ENCODE measurements around the gene WFIKKN2.

WFIKKN2 gene

GRCh38 chr17:50831471-50831928 lies 3.9 kb upstream of the WFIKKN2 start:
- no peak overlapping the region for H2BK120ac ChIP-seq (ENCODE audit: low read depth, low read length)
- no peak for DNase-seq (ENCODE audit: low spot score)
- no peaks in the 10 kb centered on the region for H3K9me3 ChIP-seq (replicated peaks in 1 of 2; ENCODE audit: control insufficient read depth in 2 of 2, insufficient read depth in 1 of 2, low read depth in 1 of 2, low read length in 2 of 2)
- H3K4me1 ChIP-seq (ENCODE audit: control insufficient read depth in 2 of 2, insufficient read depth in 1 of 2, low read depth in 1 of 2, low read length in 2 of 2): peaks cover 23 to 36% of the 10 kb centered on the region in 2 donors
- H3K79me1 ChIP-seq (ENCODE audit: low read depth, low read length): no peaks in the 10 kb centered on the region
- H3K23ac ChIP-seq (ENCODE audit: low read depth, low read length, poor library complexity): no peak overlapping the region
- H3K9ac ChIP-seq (ENCODE audit: low read depth, low read length, poor library complexity): no peak overlapping the region
- peak overlapping the region; percentile 83 for H3K18ac ChIP-seq (ENCODE audit: low read length)
- peak overlapping the region; percentile 46 for H2BK15ac ChIP-seq (ENCODE audit: low read length)
- H2AFZ ChIP-seq (ENCODE audit: low read length): peak overlapping the region; percentile 58
- no peak overlapping the region for H3K27ac ChIP-seq (replicated peaks; ENCODE audit: low read length)
- H2BK12ac ChIP-seq (ENCODE audit: low read length): no peak overlapping the region
- no peak overlapping the region for H3K4me3 ChIP-seq (ENCODE audit: low read length in 2 of 2)
- H3K4me2 ChIP-seq (ENCODE audit: insufficient read depth, low read length, poor library complexity, severe bottlenecking): no peak overlapping the region
- H4K91ac ChIP-seq (ENCODE audit: low read depth, low read length, poor library complexity): no peak overlapping the region
- H4K8ac ChIP-seq (ENCODE audit: low read depth, low read length): no peak overlapping the region
- no peak overlapping the region for H3K4ac ChIP-seq (ENCODE audit: low read length)
- H3K36me3 ChIP-seq (replicated peaks in 1 of 2; ENCODE audit: control insufficient read depth in 2 of 2, insufficient read depth in 2 of 2, low read length in 2 of 2): no peaks in the 10 kb centered on the region
- no peak overlapping the region for H3K14ac ChIP-seq (ENCODE audit: low read length)
- H2BK5ac ChIP-seq (ENCODE audit: low read length): no peak overlapping the region
- peak overlapping the region; percentile 77 for H2AK5ac ChIP-seq (ENCODE audit: low read depth, low read length)
- H3K27me3 ChIP-seq (ENCODE audit: control insufficient read depth in 3 of 3, insufficient read depth in 3 of 3, low read depth in 1 of 3, low read length in 3 of 3): peaks cover 0 to 54% (median 4%) of the 10 kb centered on the region in 3 experiments
- WGBS, 2 donors (ENCODE audit: extremely low coverage in 2 of 2, insufficient read length in 2 of 2, insufficient replicate concordance in 1 of 2): no CpG with 5 or more reads among the region's 11 CpGs

- Histone ChIP-seq H3K14ac (ENCODE audit: low read length) (no peak overlapping the region), H4K8ac (ENCODE audit: low read depth, low read length) (no peak overlapping the region), H3K27me3 (ENCODE audit: control insufficient read depth in 3 of 3, insufficient read depth in 3 of 3, low read depth in 1 of 3, low read length in 3 of 3) (peaks cover 0 to 62% (median 4%) of the 10 kb centered on the region in 3 experiments), H2BK120ac (ENCODE audit: low read depth, low read length) (no peak overlapping the region), H4K91ac (ENCODE audit: low read depth, low read length, poor library complexity) (no peak overlapping the region), H2BK15ac (ENCODE audit: low read length) (peak overlapping the region; percentile 74), H2BK5ac (ENCODE audit: low read length) (peak overlapping the region; percentile 45), H3K23ac (ENCODE audit: low read depth, low read length, poor library complexity) (peak overlapping the region; percentile 8), H3K9me3 (replicated peaks in 1 of 2; ENCODE audit: control insufficient read depth in 2 of 2, insufficient read depth in 1 of 2, low read depth in 1 of 2, low read length in 2 of 2) (no peaks in the 10 kb centered on the region), H3K4ac (ENCODE audit: low read length) (peak overlapping the region; percentile 38), H2BK12ac (ENCODE audit: low read length) (no peak overlapping the region), H3K18ac (ENCODE audit: low read length) (peak overlapping the region; percentile 77), H3K4me3 (ENCODE audit: low read length in 2 of 2) (no peak overlapping the region), H3K9ac (ENCODE audit: low read depth, low read length, poor library complexity) (peak overlapping the region; percentile 26), H2AK5ac (ENCODE audit: low read depth, low read length) (peak overlapping the region; percentile 87), H3K36me3 (replicated peaks in 1 of 2; ENCODE audit: control insufficient read depth in 2 of 2, insufficient read depth in 2 of 2, low read length in 2 of 2) (no peaks in the 10 kb centered on the region), H3K27ac (replicated peaks; ENCODE audit: low read length) (no peak overlapping the region), H3K4me2 (ENCODE audit: insufficient read depth, low read length, poor library complexity, severe bottlenecking) (no peak overlapping the region), H2AFZ (ENCODE audit: low read length) (no peak overlapping the region), H3K4me1 (ENCODE audit: control insufficient read depth in 2 of 2, insufficient read depth in 1 of 2, low read depth in 1 of 2, low read length in 2 of 2) (peaks cover 23 to 36% of the 10 kb centered on the region in 2 donors), H3K79me1 (ENCODE audit: low read depth, low read length) (no peaks in the 10 kb centered on the region)
- DNase-seq (ENCODE audit: low spot score): no peak
- no CpG with 5 or more reads among the region's 12 CpGs for WGBS, 2 donors (ENCODE audit: extremely low coverage in 2 of 2, insufficient read length in 2 of 2, insufficient replicate concordance in 1 of 2)
These were observed 3.0 kb upstream of the WFIKKN2 start for GRCh38 chr17:50832267-50832863.

- Histone ChIP-seq H2AFZ (ENCODE audit: low read length) (peak overlapping the region; percentile 15), H3K14ac (ENCODE audit: low read length) (peak overlapping the region; percentile 27), H2BK120ac (ENCODE audit: low read depth, low read length) (no peak overlapping the region), H3K4me3 (ENCODE audit: low read length in 2 of 2) (no peak overlapping the region), H3K4me1 (ENCODE audit: control insufficient read depth in 2 of 2, insufficient read depth in 1 of 2, low read depth in 1 of 2, low read length in 2 of 2) (peaks cover 24 to 36% of the 10 kb centered on the region in 2 donors), H3K4me2 (ENCODE audit: insufficient read depth, low read length, poor library complexity, severe bottlenecking) (no peak overlapping the region), H3K27me3 (ENCODE audit: control insufficient read depth in 3 of 3, insufficient read depth in 3 of 3, low read depth in 1 of 3, low read length in 3 of 3) (peaks cover 0 to 63% (median 4%) of the 10 kb centered on the region in 3 experiments), H4K91ac (ENCODE audit: low read depth, low read length, poor library complexity) (no peak overlapping the region), H3K18ac (ENCODE audit: low read length) (peak overlapping the region; percentile 77), H2BK12ac (ENCODE audit: low read length) (no peak overlapping the region), H2AK5ac (ENCODE audit: low read depth, low read length) (peak overlapping the region; percentile 87), H4K8ac (ENCODE audit: low read depth, low read length) (no peak overlapping the region), H3K9ac (ENCODE audit: low read depth, low read length, poor library complexity) (peak overlapping the region; percentile 26), H3K23ac (ENCODE audit: low read depth, low read length, poor library complexity) (no peak overlapping the region), H3K36me3 (replicated peaks in 1 of 2; ENCODE audit: control insufficient read depth in 2 of 2, insufficient read depth in 2 of 2, low read length in 2 of 2) (no peaks in the 10 kb centered on the region), H3K4ac (ENCODE audit: low read length) (no peak overlapping the region), H2BK5ac (ENCODE audit: low read length) (peak overlapping the region; percentile 45), H3K9me3 (replicated peaks in 1 of 2; ENCODE audit: control insufficient read depth in 2 of 2, insufficient read depth in 1 of 2, low read depth in 1 of 2, low read length in 2 of 2) (no peaks in the 10 kb centered on the region), H2BK15ac (ENCODE audit: low read length) (peak overlapping the region; percentile 74), H3K79me1 (ENCODE audit: low read depth, low read length) (no peaks in the 10 kb centered on the region), H3K27ac (replicated peaks; ENCODE audit: low read length) (no peak overlapping the region)
- no peak for DNase-seq (ENCODE audit: low spot score)
- WGBS, 2 donors (ENCODE audit: extremely low coverage in 2 of 2, insufficient read length in 2 of 2, insufficient replicate concordance in 1 of 2): no CpG with 5 or more reads among the region's 13 CpGs
These were observed 2.5 kb upstream of the WFIKKN2 start for GRCh38 chr17:50832864-50833381.

- no CpG with 5 or more reads among the region's 38 CpGs for WGBS, 2 donors (ENCODE audit: extremely low coverage in 2 of 2, insufficient read length in 2 of 2, insufficient replicate concordance in 1 of 2)
- Histone ChIP-seq H4K91ac (ENCODE audit: low read depth, low read length, poor library complexity) (no peak overlapping the region), H3K4me2 (ENCODE audit: insufficient read depth, low read length, poor library complexity, severe bottlenecking) (no peak overlapping the region), H3K18ac (ENCODE audit: low read length) (peak overlapping the region; percentile 73), H2BK15ac (ENCODE audit: low read length) (no peak overlapping the region), H4K8ac (ENCODE audit: low read depth, low read length) (no peak overlapping the region), H3K27me3 (ENCODE audit: control insufficient read depth in 3 of 3, insufficient read depth in 3 of 3, low read depth in 1 of 3, low read length in 3 of 3) (peaks cover 0 to 64% (median 4%) of the 10 kb centered on the region in 3 experiments), H3K4ac (ENCODE audit: low read length) (no peak overlapping the region), H3K9me3 (replicated peaks in 1 of 2; ENCODE audit: control insufficient read depth in 2 of 2, insufficient read depth in 1 of 2, low read depth in 1 of 2, low read length in 2 of 2) (no peaks in the 10 kb centered on the region), H3K36me3 (replicated peaks in 1 of 2; ENCODE audit: control insufficient read depth in 2 of 2, insufficient read depth in 2 of 2, low read length in 2 of 2) (no peaks in the 10 kb centered on the region), H3K9ac (ENCODE audit: low read depth, low read length, poor library complexity) (no peak overlapping the region), H3K79me1 (ENCODE audit: low read depth, low read length) (no peaks in the 10 kb centered on the region), H3K4me3 (ENCODE audit: low read length in 2 of 2) (no peak overlapping the region), H2AFZ (ENCODE audit: low read length) (no peak overlapping the region), H2BK5ac (ENCODE audit: low read length) (no peak overlapping the region), H3K14ac (ENCODE audit: low read length) (no peak overlapping the region), H2BK120ac (ENCODE audit: low read depth, low read length) (no peak overlapping the region), H2BK12ac (ENCODE audit: low read length) (no peak overlapping the region), H2AK5ac (ENCODE audit: low read depth, low read length) (peak overlapping the region; percentile 27), H3K4me1 (ENCODE audit: control insufficient read depth in 2 of 2, insufficient read depth in 1 of 2, low read depth in 1 of 2, low read length in 2 of 2) (peaks cover 32 to 36% of the 10 kb centered on the region in 2 donors), H3K27ac (replicated peaks; ENCODE audit: low read length) (no peak overlapping the region), H3K23ac (ENCODE audit: low read depth, low read length, poor library complexity) (no peak overlapping the region)
- no peak for DNase-seq (ENCODE audit: low spot score)
These were observed 1.6 kb upstream of the WFIKKN2 start for GRCh38 chr17:50833510-50834428.

All from neuronal stem cell (in vitro differentiated cells).